GM12801 (cell line): ENCODE data around the gene GSTK1.

Experiments used
- TF ChIP-seq, protein P1 (sequence below): IDR thresholded peaks from one replicate; pipeline ENCODE4 v1.5.1; 2011; ENCODE audit warnings: control low read depth; ENCODE audit not compliant: insufficient read length; ENCODE audit errors: extremely low read depth

The GSTK1 gene

DNA sequence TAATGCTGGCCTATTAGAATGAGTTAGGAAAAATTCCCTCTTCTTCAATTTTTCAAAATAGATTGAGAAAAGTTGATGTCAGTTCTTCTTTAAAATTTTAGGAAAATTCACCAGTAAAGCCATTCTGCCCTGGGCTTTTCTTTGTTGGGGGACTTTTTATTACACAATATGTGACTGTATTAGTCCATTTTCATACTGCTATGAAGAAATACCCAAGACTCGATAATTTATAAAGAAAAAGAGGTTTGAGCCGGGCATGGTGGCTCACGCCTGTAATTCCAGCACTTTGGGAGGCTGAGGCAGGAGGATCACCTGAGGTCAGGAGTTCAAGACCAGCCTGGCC is 28.7 kb upstream of the GSTK1 start:
- TF ChIP-seq, protein P1, sequence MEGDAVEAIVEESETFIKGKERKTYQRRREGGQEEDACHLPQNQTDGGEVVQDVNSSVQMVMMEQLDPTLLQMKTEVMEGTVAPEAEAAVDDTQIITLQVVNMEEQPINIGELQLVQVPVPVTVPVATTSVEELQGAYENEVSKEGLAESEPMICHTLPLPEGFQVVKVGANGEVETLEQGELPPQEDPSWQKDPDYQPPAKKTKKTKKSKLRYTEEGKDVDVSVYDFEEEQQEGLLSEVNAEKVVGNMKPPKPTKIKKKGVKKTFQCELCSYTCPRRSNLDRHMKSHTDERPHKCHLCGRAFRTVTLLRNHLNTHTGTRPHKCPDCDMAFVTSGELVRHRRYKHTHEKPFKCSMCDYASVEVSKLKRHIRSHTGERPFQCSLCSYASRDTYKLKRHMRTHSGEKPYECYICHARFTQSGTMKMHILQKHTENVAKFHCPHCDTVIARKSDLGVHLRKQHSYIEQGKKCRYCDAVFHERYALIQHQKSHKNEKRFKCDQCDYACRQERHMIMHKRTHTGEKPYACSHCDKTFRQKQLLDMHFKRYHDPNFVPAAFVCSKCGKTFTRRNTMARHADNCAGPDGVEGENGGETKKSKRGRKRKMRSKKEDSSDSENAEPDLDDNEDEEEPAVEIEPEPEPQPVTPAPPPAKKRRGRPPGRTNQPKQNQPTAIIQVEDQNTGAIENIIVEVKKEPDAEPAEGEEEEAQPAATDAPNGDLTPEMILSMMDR = no peak

DNA sequence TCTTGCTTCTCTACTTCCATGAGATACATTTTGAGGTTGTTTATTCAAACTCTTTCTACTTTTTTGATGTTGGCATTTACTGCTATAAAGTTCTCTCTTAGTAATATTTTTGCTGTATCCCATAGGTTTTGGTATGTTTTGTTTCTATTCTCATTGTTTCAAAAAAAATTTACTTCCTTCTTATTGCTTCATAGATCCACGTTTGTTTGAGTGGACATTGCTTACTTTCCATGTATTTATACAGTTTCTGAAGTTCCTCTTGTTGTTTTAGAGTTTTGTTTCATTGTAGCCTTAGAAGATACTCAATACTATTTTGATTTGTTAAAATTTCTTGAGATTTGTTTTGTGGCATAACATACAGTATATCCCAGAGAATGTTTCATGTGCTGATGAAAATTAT is 27.7 kb upstream of the GSTK1 start:
- TF ChIP-seq, protein P1 = no peak

DNA sequence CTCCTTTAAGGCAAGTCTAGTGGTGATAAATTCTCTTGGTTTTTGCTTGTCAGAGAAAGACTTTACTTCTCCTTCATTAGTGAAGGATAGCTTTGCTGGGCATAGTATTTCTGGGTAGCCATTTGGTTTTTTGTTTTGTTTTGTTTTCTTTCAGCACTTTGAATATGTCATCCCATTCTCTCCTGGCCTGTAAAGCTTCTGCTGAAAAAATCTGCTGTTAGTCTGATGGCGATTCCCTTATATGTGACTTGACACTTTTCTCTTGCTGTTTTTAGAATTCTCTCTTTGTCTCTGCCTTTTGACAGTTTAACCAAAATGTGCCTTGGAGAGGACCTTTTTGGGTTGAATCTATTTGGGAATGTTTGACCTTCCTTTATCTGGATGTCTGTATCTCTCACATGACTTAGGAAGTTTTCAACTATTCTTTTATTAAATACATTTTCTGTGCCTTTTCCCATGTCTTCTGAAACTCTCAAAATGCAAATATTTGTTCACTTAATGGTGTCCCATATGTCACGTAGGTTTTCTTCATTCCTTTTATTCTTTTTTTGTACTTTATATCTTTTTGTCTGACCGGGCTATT is 26.7 kb upstream of the GSTK1 start:
- TF ChIP-seq, protein P1 = no peak

DNA sequence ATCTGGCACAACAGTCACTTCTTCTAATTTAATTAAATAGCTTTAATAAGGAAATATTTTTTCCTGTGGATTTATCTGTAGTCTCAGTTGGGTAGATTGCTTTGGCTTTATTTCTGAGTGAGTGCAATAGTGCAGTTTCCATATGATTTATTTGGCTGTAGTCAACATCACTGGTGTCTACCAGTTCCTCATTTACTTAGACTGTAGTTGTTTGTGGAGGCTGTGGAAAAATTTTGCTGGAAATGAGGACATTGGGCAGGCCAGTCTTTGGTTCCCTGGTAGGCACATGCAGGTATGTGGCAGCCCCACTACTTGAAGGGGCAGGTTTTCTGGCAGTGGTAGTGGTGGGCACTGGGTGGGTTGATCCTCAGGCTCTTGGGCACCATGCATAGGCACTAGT is 25.9 kb upstream of the GSTK1 start:
- TF ChIP-seq, protein P1 = no peak

DNA sequence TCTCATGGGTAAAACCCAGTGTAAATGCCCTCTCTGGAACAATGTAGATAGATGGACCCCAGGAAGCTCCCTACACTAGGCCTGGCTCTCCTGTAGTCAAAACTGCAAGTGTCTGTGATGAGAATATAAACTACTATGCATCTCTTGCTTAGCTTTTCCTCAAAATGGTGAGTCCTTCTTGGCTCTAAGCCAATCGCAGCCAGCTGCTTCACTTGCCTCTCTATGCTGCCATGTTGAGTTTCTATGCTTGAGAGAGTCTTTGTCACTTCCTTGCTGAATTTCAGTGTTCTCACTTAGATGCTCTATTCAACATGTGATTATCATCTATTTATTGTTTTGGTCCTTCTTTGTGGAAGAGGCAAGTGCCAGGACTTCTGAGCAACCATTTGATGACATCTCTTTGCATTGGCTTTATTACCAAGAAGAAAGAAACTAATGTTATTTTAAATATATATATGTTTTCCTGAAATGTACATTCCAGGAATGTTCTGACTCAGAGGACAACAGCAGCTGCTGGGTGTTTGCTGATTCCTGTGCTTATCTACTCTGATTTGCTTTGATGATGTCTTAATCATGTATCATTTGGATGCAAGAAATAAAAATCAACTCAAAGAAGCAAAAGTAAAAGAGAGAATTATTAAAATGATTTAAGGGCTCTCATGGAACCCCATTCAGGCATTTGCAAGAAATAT is 24.8 kb upstream of the GSTK1 start:
- TF ChIP-seq, protein P1 = no peak

DNA sequence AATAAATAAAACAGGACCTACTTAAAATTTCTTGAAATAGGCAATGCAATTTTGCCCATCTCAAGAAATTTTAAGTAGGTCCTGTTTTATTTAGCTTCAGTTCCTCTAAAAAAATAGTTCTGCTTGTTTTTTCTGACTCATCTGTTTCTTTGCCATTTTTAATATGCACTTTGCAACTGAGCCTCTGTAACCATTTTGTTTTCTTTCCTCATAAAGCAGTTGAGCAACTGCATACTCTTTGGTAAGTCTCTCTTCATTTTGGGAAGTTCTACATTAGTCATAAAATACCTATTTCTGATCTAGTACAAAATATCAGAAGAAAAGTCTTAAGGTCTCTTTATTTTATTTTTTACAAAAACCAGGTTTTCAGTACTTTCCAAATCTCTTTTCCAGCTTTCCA is 23.4 kb upstream of the GSTK1 start:
- TF ChIP-seq, protein P1 = no peak

DNA sequence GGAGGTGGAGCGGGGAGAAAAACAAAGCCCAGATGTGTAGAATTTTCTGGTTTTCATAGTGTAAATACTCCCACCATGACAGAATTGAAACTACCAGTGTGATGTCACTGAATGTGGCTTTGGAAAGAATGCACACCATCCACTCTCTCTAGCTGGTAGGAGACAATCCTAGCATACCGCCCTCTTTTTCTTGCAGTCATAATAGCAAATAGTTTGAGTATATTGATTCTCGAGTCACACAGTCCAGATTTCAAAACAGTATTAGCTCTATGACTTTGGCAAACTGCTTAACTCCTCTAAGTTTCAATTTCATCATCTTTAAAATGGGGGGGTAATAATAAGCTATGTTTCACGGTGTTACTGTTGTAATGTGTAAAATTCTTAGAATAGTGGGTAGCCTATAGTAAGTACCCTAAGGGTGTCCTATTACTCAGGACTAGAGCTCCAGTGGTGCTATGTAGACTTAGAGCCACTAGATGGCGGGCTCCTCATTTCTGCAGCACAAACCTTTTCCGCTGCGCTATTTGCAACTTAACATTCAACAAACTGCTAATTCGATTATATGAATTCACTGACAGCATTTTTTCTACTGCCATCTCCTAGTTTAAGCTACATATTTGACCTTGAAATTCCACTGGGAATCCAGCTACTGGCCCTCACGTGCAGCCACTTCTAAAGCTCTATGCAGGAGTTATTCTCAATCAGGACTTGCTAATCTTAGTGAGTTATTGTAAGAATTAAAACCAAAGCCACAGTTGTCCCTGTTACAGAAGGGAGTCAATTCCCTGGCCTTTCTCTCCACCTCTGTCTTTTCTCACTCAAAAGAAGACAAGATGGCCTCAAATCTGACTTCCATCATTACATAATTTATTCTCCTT is 22.7 kb upstream of the GSTK1 start:
- TF ChIP-seq, protein P1 = peak; percentile 65
